Stimulated activated CD8-positive, alpha-beta memory T cell treated with anti-CD3 and anti-CD28 coated beads, Interleukin-7, amount 100 ng/mL, for 24 hours (primary cell): ENCODE data around the gene PRRT1.
A peak's percentile ranks its signal among the peaks of the same experiment; 100 is the strongest.
"Not testable (repeated sequence)": the region's sequence is repeated elsewhere in the genome, so short reads cannot be mapped to it uniquely, and the experiment has no call there.

Experiments
- DNase-seq: peaks from one replicate; pipeline ENCODE4 v3.0.0-alpha.2; 2020; ENCODE audit warnings: low read depth

The PRRT1 gene

DNA sequence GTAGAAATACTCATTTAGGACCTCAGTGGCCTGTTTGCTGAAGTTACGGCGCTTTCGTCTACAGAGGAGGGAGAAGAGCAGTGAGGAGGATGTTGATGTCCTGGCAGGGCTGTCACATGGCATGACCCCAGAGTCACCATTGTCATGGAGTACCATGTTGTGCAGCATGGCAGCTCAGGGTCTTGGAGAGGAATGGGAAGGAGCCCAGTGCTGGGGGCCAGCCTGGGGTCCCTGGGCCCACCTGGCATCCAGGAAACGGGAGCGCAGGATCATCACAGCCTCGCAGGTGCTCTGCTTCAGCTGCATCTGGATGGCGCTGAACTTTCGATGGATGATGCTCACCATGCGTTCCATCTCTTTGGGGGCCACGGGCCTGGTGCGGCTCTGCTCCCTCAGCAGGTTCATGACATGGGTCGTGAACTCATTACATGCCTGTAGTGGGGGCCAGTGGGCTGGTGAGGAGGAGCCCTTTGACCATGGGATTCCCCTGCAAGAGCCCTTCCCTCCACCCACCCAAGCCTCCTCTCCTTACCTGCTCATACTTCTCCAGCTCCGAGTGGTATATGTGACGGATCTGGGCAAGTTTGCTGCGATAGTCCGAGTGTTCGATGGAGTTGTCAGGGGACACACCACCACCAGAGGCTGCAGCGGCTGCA is 36.1 kb upstream of the PRRT1 start:
- DNase-seq = not testable (repeated sequence)

GRCh38 chr6:32187009-32187709 is 35.4 kb upstream of the PRRT1 start:
- DNase-seq = no peak

DNA sequence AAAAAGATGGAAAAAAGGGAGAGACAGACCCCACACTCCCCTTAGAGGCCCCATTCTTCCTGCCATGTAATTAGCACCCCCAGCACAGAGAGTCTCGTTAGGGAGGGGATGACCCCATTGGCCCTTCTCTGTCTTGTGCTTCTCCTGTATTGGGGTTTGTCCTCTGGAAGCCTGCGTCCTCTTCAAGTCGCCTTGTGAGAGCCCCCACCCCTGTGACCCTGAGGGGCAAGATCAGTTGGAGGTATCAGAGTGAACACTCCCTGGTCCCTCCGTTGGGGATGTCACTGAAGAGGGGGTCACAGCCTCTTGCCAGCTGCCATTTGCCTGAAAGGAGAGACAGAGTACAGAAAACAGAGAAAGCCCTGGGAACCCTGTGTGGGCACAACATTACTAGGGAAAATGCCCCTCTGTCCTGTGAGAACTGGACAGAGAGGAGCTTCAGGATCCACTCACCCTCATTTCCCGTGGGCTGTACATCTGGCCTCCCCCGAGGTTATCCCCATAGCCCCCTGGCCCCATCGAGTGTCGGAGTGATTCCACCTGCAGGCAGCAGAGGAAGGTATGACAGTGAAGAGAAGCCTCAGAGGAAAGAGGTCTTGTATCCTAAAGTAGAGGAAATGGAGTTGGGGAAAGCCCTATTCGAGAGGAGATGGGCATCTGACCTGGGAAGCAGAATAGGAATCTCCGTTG is 34.6 kb upstream of the PRRT1 start:
- not testable (repeated sequence) for DNase-seq

DNA sequence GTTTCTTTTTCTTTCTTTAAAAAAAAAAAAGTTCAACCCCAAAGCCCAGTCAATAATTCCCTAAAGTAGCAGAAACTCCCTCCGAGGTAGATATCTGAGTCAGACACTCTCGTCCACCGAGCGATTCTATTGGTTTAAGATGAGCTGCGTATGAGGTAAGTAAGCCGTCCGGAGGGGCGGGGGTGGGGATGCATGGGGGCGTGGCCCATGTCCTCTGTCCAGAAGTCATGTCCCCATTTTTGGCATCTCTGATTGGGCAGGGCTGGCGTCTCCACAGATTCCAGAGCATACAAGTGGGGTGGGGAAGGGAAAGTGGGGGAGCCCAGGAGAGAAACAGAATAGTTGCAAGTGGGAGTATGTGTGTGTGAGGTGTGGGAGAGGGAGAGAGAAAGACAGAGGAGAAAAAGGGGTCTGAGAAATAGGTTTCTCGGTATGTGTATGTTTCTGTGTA is 34.0 kb upstream of the PRRT1 start:
- DNase-seq = not testable (repeated sequence)

DNA sequence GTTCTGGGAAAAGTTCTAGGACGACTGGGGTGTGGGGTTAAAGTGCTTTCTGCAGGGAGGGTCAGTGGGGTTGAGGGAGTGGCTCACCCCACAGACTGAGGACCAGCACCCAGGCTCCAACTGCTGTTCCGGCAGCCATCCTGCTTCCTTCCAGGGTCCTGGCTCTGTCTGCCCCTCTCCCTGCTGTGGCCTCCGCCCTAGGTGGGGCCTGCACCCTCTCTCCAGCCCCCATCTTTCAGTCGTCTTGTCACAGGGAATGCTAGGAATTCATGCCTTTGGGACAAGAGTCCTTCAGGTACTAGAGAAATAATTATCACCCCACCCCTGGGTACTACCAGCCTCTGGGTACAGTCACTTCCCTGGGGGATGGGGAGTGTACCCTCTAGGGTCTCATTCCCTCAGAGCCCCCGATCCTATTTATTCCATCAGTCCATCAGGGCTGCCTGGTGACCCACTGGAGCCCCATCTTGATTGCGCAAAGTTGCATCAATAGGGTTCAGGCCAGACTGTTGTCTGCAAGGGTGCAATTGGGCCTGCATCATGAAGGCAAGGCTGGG is 32.4 kb upstream of the PRRT1 start, which contains the start of gene AGER:
TSS of gene AGER (minus strand) at position 170 of the 557 bp plus-strand sequence. CDS start at position 139, 31 bp downstream.
- DNase-seq = no peak

DNA sequence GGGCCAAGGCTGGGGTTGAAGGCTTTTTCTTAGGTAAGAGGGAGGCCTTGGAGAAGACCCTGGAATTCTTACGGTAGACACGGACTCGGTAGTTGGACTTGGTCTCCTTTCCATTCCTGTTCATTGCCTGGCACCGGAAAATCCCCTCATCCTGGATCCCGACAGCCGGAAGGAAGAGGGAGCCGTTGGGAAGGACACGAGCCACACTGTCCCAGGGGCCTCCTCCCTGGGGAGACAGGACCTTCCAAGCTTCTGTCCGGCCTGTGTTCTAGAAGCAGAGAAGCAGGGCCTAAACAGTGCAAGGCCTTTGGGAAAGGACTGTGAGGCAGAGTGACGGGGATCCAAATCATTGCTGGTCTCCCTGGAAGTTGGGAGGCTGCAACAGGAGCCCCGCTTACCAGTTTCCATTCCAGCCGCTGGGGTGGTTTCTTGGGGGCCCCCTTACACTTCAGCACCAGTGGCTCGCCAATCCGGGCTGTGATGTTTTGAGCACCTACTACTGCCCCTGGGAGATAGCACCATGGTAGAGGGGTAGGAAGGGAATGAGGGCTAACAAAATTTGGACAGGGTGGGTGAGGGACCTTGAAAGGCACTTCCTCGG is 31.8 kb upstream of the PRRT1 start:
- DNase-seq = no peak

DNA sequence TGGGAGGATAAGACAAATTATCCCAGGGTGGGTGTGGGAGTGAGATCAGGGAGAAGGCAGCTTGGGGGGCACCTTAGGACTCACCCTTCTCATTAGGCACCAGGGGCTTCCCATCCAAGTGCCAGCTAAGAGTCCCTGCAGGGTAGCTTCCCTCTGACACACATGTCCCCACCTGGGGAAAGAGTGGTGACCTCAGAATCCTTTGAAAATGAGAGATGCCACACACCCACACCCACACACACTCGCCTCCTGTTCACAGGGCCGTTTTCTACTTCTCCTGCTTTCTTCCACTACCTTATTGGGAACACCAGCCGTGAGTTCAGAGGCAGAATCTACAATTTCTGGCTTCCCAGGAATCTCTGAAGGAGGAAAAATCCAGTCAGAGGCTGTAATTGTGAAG is 31.3 kb upstream of the PRRT1 start:
- no peak for DNase-seq

DNA sequence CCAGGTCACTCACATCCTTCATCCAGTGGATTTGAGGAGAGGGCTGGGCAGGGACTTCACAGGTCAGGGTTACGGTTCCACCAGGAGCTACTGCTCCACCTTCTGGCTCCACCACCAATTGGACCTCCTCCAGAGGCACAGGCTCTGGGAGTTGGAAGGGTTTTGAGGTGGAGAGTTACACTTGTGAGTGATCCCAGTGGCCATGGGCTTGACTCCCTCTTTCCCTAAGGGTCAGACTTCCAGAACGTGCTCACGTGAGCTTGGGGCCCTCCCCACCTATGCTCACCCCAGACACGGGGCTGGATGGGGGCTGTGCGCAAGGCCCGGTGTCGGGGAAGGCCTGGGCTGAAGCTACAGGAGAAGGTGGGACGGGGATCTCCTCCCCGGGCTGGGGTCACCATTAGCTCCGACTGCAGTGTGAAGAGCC is 30.8 kb upstream of the PRRT1 start:
- no peak for DNase-seq

DNA sequence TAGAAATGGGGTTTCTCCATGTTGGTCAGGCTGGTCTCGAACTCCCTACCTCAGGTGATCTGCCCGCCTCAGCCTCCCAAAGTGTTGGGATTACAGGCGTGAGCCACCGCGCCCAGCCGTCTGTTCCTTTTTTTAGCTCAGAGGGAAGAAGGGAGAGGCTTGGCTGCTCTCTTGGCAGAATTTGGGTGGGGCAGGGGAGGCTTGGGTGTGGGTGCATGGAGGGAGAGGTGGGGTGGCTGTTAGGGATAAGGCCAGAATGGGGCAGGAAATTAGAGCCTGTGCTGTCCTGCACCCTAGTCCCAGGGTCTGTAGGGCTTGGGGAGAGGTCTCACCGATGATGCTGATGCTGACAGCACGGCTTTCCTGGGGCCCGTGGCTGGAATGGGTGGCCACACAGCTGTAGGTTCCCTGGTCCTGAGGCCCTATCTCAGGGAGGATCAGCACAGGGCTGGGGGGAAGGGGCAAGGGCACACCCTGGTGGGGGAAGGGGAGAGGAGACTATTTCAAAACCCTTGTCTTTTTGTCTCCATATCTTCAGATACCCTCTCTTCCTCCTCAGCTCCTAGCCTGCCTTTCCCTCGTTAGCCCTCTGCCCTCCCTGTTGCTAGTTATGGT is 30.3 kb upstream of the PRRT1 start:
- DNase-seq = no peak

DNA sequence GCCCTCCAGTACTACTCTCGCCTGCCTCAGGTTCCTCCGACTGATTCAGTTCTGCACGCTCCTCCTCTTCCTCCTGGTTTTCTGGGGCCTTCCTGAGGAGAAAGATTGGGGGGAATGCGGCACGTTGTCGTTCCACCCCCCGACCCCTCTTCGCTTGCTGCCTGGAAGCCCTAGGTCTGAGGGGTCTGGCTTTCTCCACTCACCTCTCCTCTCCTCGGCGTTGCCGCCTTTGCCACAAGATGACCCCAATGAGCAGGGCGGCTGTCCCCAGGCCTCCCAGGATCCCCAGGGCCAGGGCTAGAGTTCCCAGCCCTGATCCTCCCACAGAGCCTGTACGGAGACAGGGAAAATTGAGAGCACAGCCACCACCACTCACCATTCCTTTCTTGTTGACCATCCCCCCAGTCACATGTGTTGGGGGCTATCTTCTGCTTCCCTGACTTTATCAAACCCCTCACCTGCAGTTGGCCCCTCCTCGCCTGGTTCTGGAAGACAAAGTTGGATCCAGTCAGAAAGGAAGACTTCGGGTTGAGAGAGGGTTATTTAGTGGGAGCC is 29.5 kb upstream of the PRRT1 start:
- no peak for DNase-seq

GRCh38 chr6:32179766-32180405 is 28.1 kb upstream of the PRRT1 start:
- DNase-seq = no peak

GRCh38 chr6:32178547-32179440 is 27.1 kb upstream of the PRRT1 start:
- no peak for DNase-seq

DNA sequence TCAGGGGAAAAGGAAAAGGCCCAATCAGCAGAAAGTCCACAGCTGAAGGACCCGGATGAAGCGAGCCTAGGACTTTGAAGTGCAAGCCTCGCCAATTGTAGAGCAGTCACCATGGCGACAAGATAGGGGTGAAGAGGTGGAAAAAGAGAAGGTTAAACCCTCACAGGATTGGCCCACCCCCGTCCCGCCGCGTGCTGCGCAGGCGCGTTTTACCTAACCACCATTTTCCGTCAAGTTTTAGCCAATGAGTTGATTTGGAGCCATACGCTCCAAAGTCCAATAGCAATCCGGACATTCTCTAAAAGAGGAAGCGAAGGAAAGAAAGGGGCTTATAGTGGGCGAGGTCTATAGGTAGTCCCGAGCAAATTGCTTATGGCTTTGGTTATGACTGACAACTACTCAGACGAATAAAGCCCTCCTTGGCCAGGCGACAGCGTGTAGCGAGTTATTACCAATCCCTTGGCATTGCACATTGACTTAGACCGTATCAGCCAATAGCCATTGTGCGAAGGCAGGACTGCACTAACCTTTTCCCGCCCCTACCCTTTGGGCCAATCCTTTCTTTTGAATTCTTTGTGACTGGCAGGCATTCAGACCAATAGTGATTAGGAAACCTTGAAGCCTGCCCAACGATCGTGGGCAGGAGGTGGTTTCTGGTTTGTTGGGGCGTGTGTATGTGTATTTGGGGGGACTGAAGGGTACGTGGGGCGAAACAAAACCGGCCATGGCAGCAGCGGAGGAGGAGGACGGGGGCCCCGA is 26.2 kb upstream of the PRRT1 start, which contains the start of gene RNF5:
TSS of gene RNF5 (plus strand) at position 618 of the 759 bp plus-strand sequence. CDS start at position 725, 107 bp downstream.
- DNase-seq = peak; percentile 76

DNA sequence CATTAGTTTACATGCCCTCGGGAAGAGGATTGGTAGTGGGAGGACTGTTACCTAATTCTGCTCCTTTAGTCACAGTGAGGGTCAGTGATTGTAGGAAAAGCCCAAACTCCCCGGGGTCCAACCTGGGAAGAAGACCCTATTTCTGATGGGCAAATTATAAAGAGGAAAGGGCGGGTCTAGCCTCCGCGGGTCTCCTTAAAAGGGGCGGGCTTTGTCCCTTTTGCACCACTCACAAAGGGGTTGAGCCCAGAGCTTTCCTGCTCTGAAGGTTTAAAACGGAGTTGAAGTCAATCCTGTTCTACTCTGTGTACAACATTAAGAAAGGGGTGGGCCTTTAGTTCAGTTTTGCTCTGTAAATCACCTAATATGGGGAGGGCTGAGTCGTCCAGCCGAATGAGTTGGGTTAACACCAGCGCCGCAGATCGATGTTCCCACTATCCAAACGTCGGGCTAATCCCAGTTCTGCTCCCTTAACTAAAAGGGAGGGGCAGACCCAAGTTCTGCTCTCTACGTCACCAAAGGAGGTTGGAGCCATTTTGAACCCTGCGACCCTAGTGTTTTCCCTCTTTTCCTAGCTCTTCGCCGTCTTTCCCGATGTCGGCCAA is 25.5 kb upstream of the PRRT1 start:
- DNase-seq = no peak

DNA sequence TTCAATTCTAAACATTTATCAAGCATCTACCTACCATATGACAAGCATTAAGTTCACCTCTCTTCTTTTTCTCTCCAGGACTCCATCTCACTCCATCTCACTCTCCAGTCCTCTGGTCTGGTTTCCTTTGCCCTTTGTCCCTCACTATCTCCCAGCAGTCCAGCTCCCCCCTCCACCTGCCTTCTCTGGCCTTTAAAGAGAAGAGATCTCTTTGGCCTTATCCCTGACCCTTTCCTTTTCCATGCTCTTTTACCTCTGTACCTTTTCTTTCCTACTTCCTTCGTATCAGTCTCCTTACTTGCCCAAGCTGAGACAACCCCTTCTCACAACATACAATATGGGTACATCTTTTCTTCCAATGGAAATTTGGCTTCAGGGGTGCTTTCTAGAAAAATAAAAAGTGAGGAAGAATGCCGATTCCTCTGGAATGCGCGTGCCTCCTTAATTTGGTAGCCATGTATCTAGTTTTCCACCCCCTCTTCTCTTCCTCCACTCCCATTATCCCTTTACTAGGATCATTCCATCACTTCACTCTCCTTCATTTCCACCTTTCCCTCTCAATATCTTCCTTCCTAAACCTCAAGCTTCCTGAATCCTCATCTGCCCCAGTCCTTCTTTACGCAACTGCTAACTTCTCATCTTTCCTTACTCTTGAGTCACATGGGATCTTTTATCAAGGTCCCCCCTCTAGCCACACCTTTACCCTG is 24.9 kb upstream of the PRRT1 start:
- DNase-seq = no peak

DNA sequence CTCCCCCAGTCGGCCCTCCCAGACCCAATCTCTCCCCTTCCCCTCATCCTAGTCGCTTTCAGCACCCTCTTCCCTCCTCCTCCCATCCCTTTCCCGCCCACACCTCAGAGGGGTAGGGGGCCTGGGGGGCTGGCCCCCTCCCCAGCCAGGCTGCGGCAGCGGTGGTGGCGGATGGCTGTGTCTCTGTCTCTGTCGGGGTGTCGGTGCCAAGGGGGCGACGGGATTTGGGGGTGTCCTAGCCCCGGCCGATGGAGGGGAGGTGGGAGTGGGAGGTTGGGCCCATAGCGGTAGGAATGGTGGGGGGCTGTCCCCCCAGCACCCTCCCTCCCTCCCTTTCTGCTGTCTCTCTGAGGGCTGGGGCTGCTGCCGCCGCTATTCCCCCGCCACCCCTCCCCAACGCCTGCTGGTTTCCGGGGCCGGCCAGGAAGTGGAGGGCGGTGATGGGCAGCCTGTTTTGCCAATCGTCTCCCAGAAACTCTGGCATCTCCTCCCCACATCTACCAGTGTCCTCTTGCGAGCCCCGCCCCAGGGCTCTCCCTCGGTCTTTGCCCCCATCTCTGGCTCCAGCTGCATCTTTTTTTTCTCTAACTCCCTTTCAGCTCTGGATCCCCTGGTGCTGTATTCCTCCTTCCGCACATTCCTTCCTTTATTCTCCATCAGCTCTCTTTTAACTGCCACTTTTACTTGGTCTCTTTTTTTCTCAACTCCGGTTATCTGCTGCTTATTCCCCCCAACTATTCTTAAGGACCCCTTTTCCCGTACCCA is 24.2 kb upstream of the PRRT1 start, which contains the start of gene AGPAT1:
TSS of gene AGPAT1 (minus strand) at position 374 of the 765 bp plus-strand sequence. CDS start 4,588 bp downstream, outside the sequence.
- peak; percentile 95 for DNase-seq

- DNase-seq = no peak
These were observed 23.6 kb upstream of the PRRT1 start for GRCh38 chr6:32175322-32175710.
